Erythroblast (primary cell): Measurements from ENCODE around the gene TMEM222.

Experiments
- DNase-seq, 2 experiments: peaks; one replicate each; lab custom pipeline; 2025; lab: John Stamatoyannopoulos, UW
- GATA1 ChIP-seq: IDR thresholded peaks from 2 replicates; pipeline ENCODE4 v1.6.1; 2011; ENCODE audit warnings: low read depth, mild to moderate bottlenecking, control low read depth, low read length, moderate library complexity
- POLR2A ChIP-seq: IDR thresholded peaks from 2 replicates; pipeline ENCODE4 v1.6.1; 2011; ENCODE audit warnings: mild to moderate bottlenecking, low read length

Gene TMEM222

DNA sequence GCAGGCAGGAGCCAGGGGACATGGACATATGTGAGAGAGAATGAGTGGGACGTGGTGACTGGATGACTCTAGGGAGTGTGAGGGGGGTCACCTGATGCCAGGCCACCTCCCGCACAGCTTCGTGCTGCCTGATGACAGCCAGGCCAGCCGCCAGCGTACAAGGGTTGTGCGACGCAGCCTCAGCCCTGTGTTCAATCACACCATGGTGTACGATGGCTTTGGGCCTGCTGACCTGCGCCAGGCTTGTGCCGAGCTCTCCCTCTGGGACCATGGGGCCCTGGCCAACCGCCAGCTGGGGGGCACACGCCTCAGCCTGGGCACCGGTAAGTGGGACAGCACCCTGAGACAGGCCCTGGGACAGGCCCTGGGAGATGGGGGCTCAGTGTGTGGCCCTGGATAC is 31.2 kb downstream of the TMEM222 start:
- no peak for DNase-seq
- TF ChIP-seq POLR2A = no peak
- TF ChIP-seq GATA1 = no peak

DNA sequence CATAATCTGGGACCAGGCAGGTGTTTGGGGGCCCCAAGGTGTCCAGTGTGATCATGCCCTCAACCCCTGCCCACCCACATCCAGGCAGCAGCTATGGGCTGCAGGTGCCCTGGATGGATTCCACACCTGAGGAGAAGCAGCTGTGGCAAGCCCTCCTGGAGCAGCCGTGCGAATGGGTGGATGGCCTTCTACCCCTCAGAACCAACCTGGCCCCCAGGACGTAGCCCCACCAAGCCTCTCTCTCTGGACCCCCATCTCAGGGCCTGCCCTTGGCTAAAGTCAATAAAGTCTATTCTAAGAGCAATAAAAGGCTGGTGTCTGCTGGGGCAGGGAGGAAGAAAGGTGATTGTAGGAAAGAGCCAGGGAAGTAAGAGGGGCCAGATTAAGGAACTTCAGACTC is 31.7 kb downstream of the TMEM222 start:
- no peak for DNase-seq
- TF ChIP-seq POLR2A (no peak), GATA1 (no peak)

DNA sequence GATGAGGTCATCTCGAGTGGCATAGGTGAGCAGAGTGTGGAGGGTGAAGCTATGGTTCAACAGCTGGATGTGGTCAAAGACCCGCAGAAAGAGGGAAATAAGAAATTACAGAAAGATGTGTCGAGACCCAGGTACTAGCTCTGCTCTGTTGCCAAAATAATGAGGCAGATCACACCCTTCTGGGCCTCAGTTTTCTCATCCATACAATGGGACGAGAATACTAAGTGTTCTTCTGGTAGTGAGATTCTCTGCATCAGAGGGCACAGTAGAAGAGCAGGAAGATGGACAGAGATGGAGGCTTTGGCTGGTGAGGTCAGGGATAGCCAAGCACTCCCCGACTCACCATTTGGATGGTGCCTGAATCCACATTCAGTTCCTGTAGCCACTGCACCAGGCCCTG is 33.7 kb downstream of the TMEM222 start:
- TF ChIP-seq POLR2A = no peak
- no peak for TF ChIP-seq GATA1
- DNase-seq = no peak

DNA sequence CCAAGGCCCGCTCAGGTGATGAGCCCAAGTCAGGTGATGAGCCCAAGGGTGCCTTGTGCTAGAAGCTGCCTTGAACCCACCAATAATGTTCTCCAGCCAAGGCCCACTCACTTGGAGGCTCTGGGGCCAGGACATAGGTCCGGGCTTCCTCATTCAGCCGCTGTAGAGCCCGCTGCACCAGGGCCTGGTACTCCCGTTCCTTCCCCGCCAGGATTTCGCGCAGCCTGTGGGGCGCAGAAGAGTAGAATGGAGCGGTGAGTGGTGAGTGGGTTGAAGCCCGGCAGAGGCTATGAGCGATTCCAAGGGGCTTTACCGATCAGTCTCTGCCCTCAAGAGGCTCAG is 34.3 kb downstream of the TMEM222 start:
- TF ChIP-seq POLR2A = no peak
- no peak for TF ChIP-seq GATA1
- no peak for DNase-seq

DNA sequence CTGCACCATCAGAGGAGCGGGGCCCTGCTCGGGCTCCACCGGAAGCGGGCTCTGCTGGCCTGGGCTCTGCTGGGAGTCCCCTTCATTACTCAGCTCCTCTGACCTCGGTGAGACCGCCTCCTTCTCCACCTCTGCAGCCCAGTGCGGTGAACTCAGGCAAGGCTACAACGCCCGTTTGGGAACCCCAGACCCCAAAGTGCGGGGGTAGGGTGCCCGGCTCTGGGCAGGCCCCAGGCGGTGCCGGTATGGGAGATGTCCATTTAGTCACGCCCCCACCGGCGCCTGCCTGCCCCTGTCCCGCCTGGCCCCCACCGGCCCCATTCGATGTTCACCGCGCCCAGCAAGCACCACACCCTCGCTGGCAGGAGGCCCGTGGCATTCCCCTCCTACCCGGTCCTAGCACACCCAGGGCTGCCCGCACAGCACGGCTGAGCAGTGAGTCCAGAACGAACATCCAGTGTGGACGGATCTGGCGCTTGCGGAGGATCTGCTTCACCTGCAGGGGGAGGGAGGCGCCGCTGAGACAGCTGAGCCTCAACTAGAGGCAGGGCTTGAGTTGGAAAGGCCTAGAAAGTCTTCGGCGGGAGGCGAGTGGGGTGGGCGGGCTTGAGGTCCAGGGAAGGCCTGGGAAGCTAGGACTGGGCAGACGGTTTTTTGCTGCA is 34.8 kb downstream of the TMEM222 start:
- peak in 1 of 2 experiments; percentile 56 for DNase-seq
- TF ChIP-seq GATA1 (no peak), POLR2A (no peak)

DNA sequence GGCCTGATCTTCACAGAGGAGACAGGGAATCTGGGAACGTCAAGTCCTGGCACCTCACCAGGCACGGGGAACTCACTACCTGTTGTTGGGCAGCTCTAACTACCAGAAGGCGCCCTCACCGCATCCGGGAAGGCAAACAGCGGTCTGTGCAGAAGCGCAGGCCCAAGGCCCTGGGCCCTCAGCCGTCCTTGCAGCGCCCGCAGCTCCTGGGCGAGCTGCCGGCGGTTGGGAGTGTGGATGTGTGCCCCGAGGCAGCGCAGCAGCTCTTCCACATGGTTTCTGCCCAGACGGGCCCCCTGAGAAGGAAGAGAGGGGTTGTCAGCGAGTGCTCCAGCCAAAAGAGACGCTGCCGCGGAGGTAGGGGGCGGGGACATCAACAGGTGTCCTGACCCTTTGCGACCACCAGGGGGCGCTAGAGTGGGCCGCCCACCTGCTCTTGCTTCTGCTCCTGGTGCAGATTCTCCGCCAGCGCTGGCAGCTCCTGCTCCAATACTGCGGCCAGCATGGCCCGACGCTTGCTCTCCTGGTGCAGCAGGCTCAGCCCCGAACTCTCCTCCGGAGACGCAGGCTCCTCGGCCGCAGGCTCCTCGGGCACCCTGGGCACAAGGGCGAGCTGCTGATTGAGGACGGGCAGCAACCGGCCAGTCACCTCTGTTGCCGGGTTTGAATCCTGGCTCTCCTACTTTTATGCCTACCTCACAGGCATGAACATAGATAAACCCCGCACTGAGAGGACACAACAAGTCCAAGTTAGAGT is 35.5 kb downstream of the TMEM222 start:
- TF ChIP-seq POLR2A (no peak), GATA1 (no peak)
- DNase-seq = peak in 1 of 2 experiments; percentile 87

DNA sequence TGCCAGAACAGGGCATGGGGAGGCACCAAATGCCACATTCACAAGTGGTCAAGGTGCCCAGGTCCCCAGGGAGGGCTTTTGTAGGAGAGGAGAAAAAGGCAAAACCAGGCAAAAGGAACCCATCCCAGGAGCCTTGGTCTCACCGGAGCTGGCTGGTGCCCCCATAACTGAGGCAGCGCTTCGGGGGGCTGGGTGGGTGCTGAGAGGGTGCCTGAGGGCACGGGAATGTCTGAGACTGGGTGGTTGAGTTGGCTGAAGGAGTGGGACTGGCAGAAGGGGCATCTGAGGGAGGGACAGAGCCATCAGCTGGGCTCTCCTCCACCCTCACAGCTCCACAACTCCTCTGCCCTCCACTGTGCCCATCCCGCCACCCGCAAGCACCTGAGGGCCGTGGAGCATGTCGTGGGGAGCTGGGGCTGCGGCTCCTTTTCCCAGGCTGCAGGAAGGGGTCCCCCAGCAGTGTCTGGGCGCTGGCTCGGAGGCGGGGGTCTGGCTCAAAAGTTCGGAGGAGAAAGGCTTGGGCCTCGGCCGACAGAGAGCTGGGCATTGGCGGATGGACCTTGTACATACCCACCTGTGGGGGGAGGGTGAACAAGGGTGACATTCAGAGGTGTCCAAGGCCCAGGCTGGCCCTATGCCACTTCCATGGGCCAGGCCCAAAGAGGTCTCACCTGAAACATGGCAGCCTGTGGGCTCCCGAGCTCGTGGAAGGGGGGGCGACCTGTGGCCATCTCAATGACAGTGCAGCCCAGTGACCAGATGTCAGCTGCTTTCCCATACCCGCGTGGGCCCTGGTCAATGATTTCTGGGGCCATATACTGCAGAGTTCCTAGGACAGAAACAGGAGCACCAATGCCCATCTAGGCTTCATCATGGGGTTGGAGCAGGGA is 36.3 kb downstream of the TMEM222 start:
- DNase-seq = no peak
- TF ChIP-seq POLR2A = no peak

DNA sequence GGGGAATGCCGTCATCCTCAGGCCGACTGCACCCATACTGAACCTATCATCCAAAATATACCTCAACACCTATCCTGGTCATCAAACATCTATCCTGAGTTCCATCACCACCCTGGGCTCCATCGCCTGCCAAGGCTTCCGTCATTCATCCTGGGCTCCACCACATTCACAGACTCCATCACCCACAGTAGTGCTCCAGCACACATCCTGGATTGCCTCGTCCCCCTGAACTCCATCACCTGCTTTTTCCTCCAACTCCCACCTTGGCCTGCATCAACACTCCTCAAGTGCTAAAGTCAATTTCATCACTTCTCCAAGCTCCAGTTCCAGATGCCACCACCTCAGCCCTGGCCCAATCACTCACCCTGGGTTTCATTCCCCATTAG is 37.0 kb downstream of the TMEM222 start:
- DNase-seq = no peak
- no peak for TF ChIP-seq GATA1
- no peak for TF ChIP-seq POLR2A

DNA sequence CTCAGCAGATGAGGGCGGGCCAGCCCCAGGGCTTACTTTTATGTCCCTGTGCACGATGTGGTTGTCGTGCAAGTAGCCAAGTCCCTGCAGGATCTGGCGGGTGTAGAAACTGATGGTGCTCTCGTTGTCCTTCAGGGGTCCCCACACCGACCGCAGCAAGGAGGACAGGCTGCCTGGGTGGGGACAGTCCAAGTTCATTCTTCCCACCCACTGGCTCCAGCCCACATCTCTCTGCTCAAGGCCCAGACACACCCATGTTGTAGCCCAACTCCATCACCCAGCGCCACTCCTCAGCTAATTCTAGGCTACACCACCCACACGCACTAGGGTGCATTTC is 37.8 kb downstream of the TMEM222 start:
- DNase-seq = no peak
- TF ChIP-seq POLR2A (no peak), GATA1 (no peak)

DNA sequence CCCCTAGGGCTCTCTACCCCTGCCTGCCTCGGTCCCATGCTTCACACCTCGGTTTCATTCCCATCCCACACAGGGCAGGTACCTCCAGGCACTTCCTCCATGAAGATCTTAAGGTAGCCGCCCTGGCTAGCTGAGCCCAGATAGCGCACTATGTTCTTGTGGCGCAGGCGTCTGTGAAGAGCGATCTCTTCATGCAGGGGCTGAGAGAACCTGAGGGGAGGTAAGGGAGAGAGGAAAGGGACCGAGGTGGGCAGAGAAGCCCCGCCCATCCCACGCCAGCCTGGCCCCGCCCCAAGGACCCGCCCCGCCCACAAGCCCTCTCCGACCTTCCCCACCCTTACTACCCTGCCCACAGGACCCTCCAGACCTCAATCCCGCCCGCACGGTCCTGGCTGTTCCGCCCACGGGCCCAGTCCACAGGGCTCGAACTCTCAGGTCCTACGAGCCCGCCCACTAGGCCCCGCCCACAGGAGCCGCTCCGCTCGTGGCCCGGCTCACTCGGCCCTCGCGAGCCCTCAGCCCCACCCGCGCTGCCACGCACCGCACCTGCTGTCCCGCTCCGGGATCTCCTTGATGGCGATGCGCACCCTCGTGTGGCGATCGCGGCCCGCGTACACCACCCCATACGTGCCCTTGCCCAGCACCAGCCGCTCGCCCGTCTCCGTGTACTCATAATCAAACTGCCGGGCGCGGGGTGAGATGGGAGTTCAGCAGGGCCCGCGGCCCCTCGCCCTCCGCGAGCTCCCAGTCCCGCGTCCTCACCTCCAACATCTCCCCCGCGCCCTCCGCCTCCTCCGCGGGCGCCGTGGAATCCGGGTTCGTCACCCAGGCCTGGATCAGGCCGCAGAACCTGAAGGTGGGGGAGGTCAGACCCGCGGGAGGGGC is 38.4 kb downstream of the TMEM222 start:
- TF ChIP-seq POLR2A (no peak), GATA1 (no peak)
- peak in 1 of 2 experiments; percentile 59 for DNase-seq

DNA sequence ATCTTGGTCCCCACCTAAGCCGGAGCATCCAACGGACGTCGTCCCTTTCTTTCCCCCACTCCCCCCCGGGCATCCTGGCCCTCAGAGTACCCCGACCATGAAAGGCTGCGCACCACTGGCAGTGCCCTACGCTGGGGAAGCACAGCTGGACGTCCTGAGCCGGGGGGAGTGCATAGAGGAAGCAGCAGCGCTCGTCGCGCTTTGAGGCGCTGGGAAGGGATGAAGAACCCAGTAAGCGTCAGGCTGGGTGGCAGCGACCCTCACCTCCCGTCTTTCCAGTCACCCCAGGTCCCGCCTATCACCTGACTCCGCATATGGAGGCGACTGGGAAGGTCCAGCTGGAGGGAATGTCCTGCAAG is 39.1 kb downstream of the TMEM222 start:
- TF ChIP-seq GATA1 = no peak
- no peak for TF ChIP-seq POLR2A
- DNase-seq = no peak

DNA sequence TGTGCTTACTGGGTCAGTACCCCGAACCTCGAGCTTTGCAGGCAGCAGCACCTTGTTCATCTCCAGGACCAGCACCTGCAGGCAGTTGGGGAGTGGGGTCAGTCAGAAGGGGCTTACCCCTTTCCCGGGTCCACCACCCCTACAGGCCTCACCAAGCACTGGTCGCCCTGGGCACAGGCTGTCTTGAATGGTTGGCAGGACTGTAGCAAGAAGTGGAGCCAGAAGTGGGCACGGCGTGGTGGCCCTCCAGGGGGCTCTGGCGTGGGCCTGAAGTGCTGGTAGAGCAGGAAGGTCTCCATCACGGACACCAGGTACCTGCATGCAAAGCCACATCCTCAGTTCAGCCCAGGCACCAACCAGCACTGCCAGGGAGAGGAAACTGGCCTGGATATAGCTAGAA is 39.6 kb downstream of the TMEM222 start:
- no peak for TF ChIP-seq GATA1
- no peak for DNase-seq

DNA sequence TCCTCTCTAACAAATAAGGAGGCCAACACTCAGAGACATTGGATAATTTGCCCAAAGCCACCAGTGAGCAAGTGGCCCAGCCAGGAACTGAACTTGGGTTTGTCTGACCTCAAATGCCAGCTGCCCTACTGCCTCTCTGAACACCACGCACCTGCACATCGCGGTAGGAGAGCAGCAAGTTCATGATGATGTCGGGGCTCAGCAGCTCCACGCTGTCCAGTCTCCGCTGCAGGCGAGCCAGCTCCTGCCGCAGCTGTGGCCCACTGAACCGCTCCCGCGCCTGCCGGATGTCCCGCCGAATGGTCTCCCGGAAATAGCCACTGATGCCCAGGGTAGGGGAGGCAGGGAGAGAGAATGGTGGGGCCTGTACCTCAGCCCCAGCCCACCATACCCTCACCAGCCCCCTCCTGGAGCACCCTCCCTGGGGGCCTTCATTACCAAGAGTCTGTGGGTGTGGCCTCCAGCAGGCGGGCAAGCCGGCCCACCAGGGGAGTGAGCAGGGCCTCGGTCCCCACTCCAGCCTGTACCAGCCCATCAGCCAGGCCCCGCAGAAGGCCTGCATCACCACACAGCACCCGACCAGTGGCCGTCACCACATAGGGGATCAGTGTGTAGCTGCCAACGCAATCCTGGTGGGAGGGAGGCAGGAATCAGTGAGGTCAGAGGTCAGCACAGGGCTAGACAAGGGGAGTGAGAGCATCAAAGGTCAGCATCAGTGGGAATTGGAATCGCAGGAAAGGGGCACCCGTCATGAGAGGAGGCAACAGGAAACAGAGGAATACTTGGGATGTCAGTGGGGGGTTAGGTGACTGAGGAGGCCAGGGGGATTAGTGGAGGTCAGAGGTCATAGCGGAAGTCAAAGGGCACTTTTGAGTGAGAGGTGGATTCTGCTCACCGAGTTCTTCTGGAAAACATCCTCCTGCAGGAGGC is 42.1 kb downstream of the TMEM222 start:
- TF ChIP-seq GATA1 (no peak), POLR2A (no peak)
- no peak for DNase-seq
